ENCODE measurements around the gene LCN10. TPM values are rescaled to one million over a fixed set of nuclear protein-coding genes. Genes with fewer than 3 reads are reported as not detected.

The LCN10 gene
- polyA plus RNA-seq, 3 donors: 0.16 TPM; not detected in 2

- H3K27me3 Mint-ChIP-seq (ENCODE audit: low read depth in 3 of 3): peaks cover 10 to 27% (median 20%) of the 10 kb centered on the region in 3 donors
- peaks cover 0 to 2% (median 0%) of the 10 kb centered on the region in 7 donors for H3K9me3 Mint-ChIP-seq
- no peak overlapping the region for H3K27ac Mint-ChIP-seq
- no peak for TF ChIP-seq CTCF (IDR thresholded peaks at IDR 0.05)
- H3K36me3 ChIP-seq (replicated peaks in 1 of 2; ENCODE audit: control insufficient read depth in 1 of 2, insufficient read depth in 2 of 2, low read length in 2 of 2): no peaks in the 10 kb centered on the region
- DNase-seq: no peak
- H3K4me2 ChIP-seq (replicated peaks; ENCODE audit: extremely low read depth, low read length, poor library complexity, severe bottlenecking): no peak overlapping the region
- intact Hi-C loops (cut with micrococcal nuclease): no loop called here
- H3K79me2 ChIP-seq (ENCODE audit: insufficient read depth, low read length): no peaks in the 10 kb centered on the region
- H3K27me3 ChIP-seq (ENCODE audit: control insufficient read depth in 2 of 2, insufficient read depth in 2 of 2, low read length in 2 of 2): no peaks in the 10 kb centered on the region
- 97% methylated on average over 8 of the region's 14 CpGs for WGBS (ENCODE audit: insufficient coverage)
- H3K4me3 Mint-ChIP-seq: no peak overlapping the region
- H3K4me3 ChIP-seq (replicated peaks in 1 of 3; ENCODE audit: low read depth in 2 of 3, low read length in 3 of 3): no peak overlapping the region
- H3K9ac ChIP-seq (ENCODE audit: insufficient read depth, low read length, poor library complexity, severe bottlenecking): no peak overlapping the region
- no peak overlapping the region for H3K27ac ChIP-seq (ENCODE audit: low read depth in 1 of 2, low read length in 2 of 2)
- no peak overlapping the region for H2AFZ ChIP-seq (ENCODE audit: insufficient read depth, low read depth, low read length, poor library complexity, severe bottlenecking)
- H3K36me3 Mint-ChIP-seq: no peaks in the 10 kb centered on the region
- H3K4me1 Mint-ChIP-seq: peaks cover 13% of the 10 kb centered on the region
- no peaks in the 10 kb centered on the region for H4K20me1 ChIP-seq (ENCODE audit: insufficient read depth, low read length)
- no peaks in the 10 kb centered on the region for H3K4me1 ChIP-seq (ENCODE audit: control insufficient read depth in 1 of 2, insufficient read depth in 2 of 2, low read length in 2 of 2)
- no peaks in the 10 kb centered on the region for H3K9me3 ChIP-seq (replicated peaks in 1 of 2; ENCODE audit: control insufficient read depth in 1 of 2, insufficient read depth in 1 of 2, low read length in 2 of 2)
Measured at GRCh38 chr9:136765041-136765440, 22.3 kb upstream of the LCN10 start.

GRCh38 chr9:136764301-136764891, 21.7 kb upstream of the LCN10 start, which contains the start of gene LCN15:
Gene LCN15, minus strand, starts transcription at chr9:136764518. Its CDS starts 30 bp downstream, at chr9:136764488.
- no peak within 1 kb of the TSS for H2AFZ ChIP-seq (ENCODE audit: insufficient read depth, low read depth, low read length, poor library complexity, severe bottlenecking)
- no peak within 1 kb of the TSS for H3K27ac ChIP-seq (ENCODE audit: low read depth in 1 of 2, low read length in 2 of 2)
- peak within 1 kb of the TSS in 1 of 7 donors; percentile 31 for H3K27ac Mint-ChIP-seq
- H3K4me2 ChIP-seq (replicated peaks; ENCODE audit: extremely low read depth, low read length, poor library complexity, severe bottlenecking): no peak within 1 kb of the TSS
- no peaks in the 10 kb centered on the region for H3K27me3 ChIP-seq (ENCODE audit: control insufficient read depth in 2 of 2, insufficient read depth in 2 of 2, low read length in 2 of 2)
- no peak for TF ChIP-seq CTCF (IDR thresholded peaks at IDR 0.05)
- H3K36me3 Mint-ChIP-seq: no peaks in the 10 kb centered on the region
- WGBS (ENCODE audit: insufficient coverage): 92% methylated on average over 9 of the region's 14 CpGs
- no peaks in the 10 kb centered on the region for H3K79me2 ChIP-seq (ENCODE audit: insufficient read depth, low read length)
- H3K4me1 Mint-ChIP-seq: peaks cover 13% of the 10 kb centered on the region
- H3K9ac ChIP-seq (ENCODE audit: insufficient read depth, low read length, poor library complexity, severe bottlenecking): no peak within 1 kb of the TSS
- H3K4me3 Mint-ChIP-seq: no peak within 1 kb of the TSS
- peaks cover 10 to 23% (median 20%) of the 10 kb centered on the region in 3 donors for H3K27me3 Mint-ChIP-seq (ENCODE audit: low read depth in 3 of 3)
- intact Hi-C loops (cut with micrococcal nuclease): no loop called here
- no peaks in the 10 kb centered on the region for H4K20me1 ChIP-seq (ENCODE audit: insufficient read depth, low read length)
- H3K9me3 Mint-ChIP-seq: peaks cover 0 to 2% (median 0%) of the 10 kb centered on the region in 7 donors
- H3K9me3 ChIP-seq (replicated peaks in 1 of 2; ENCODE audit: control insufficient read depth in 1 of 2, insufficient read depth in 1 of 2, low read length in 2 of 2): no peaks in the 10 kb centered on the region
- no peaks in the 10 kb centered on the region for H3K36me3 ChIP-seq (replicated peaks in 1 of 2; ENCODE audit: control insufficient read depth in 1 of 2, insufficient read depth in 2 of 2, low read length in 2 of 2)
- DNase-seq: no peak
- no peak within 1 kb of the TSS for H3K4me3 ChIP-seq (replicated peaks in 1 of 3; ENCODE audit: low read depth in 2 of 3, low read length in 3 of 3)
- no peaks in the 10 kb centered on the region for H3K4me1 ChIP-seq (ENCODE audit: control insufficient read depth in 1 of 2, insufficient read depth in 2 of 2, low read length in 2 of 2)

All from CD14-positive monocyte (primary cell).